Kidney (tissue), 14 donors: Measurements from ENCODE around the gene WBP1L. TPM values are rescaled to one million over a fixed set of nuclear protein-coding genes. Genes with fewer than 3 reads are reported as not detected.
"Not testable (repeated sequence)": the region's sequence is repeated elsewhere in the genome, so short reads cannot be mapped to it uniquely, and the experiment has no call there.

Source experiments
- DNase-seq, 5 donors: peaks; one replicate each; pipeline ENCODE4 v3.0.0-alpha.2; 2013 to 2020
- FAIRE-seq: peaks from 2 replicates; lab custom pipeline; 2012; peaks lifted over from hg19 to GRCh38; lab: Jason Lieb, UNC
- H3K27ac ChIP-seq, 2 donors: one replicate each; pipeline ENCODE4 v1.7.0; 2013; ENCODE audit warnings: low read depth in 2 of 2, low read length in 2 of 2, inconsistent platforms in 1 of 2
- H3K27me3 ChIP-seq: one replicate; pipeline ENCODE4 v1.7.1; 2013; ENCODE audit warnings: low read length, inconsistent platforms; ENCODE audit not compliant: control insufficient read depth, insufficient read depth
- H3K36me3 ChIP-seq, 3 donors: one replicate each; pipeline versions ENCODE4 v1.7.0 to v1.7.1; 2013; ENCODE audit warnings: low read length in 3 of 3, control low read depth in 1 of 3, inconsistent platforms in 1 of 3; ENCODE audit not compliant: insufficient read depth in 3 of 3, control insufficient read depth in 2 of 3
- H3K4me1 ChIP-seq, 3 donors: one replicate each; pipeline versions ENCODE4 v1.7.0 to v1.7.1; 2013; ENCODE audit warnings: low read length in 3 of 3, inconsistent platforms in 1 of 3, low read depth in 1 of 3; ENCODE audit not compliant: control insufficient read depth in 2 of 3, insufficient read depth in 2 of 3
- H3K4me3 ChIP-seq, 3 donors: one replicate each; pipeline versions ENCODE4 v1.7.0 to v1.8.1; 2013; ENCODE audit warnings: low read length in 3 of 3, control low read depth in 1 of 3, inconsistent platforms in 1 of 3
- H3K9ac ChIP-seq, 3 donors: one replicate each; pipeline versions ENCODE4 v1.7.0 to v1.7.1; 2013; ENCODE audit warnings: low read length in 3 of 3, control low read depth in 1 of 3, inconsistent platforms in 1 of 3
- H3K9me3 ChIP-seq, 3 donors: one replicate each; pipeline versions ENCODE4 v1.7.0 to v1.7.1; 2013; ENCODE audit warnings: low read length in 3 of 3, control low read depth in 1 of 3, inconsistent platforms in 1 of 3; ENCODE audit not compliant: control insufficient read depth in 2 of 3, insufficient read depth in 1 of 3
- intact Hi-C: fragments of 100-400 bp; cut with DNase I; formaldehyde crosslinking; loops from one replicate; pipeline ENCODE4 v1.11.1; 2022
- polyA plus RNA-seq: library from polyadenylated mRNA; stranded (reverse); fragments of 350-450 nt; fragmentation: Illumina TruSeq; extraction: RNeasy Lipid Tissue Mini Kit (QIAGEN cat#74804); gene quantifications from one replicate; pipeline ENCODE4 v1.2.3, GENCODE V29; 2014; ENCODE audit warnings: low read depth, low replicate concordance; ENCODE audit not compliant: insufficient read depth
- total RNA-seq: library from RNA; stranded (reverse); fragmentation: NEBNext Ultra II Directional; extraction: Animal tissue kit (Norgen Biotek cat#: 25700); gene quantifications from one replicate; pipeline ENCODE4 v1.2.1, GENCODE V29; 2021
- TF ChIP-seq, protein P1 (sequence below): IDR thresholded peaks from 3 replicates; pipeline ENCODE4 v1.5.1; 2012; ENCODE audit warnings: mild to moderate bottlenecking, moderate library complexity, borderline replicate concordance; ENCODE audit not compliant: insufficient read depth; ENCODE audit errors: extremely low read depth
- donor health status: control.
- donor health status: control.
- donor health status: control.
- donor health status: control.
- donor health status: control.
- donor health status: DM: yes; HTN: yes; CAD: no.
- donor health status: Normal renal cell carcinoma (clear cell type).

The WBP1L gene
- total and polyA plus RNA-seq, 2 donors from 2014 or later = 27.8 to 55.7 TPM

DNA sequence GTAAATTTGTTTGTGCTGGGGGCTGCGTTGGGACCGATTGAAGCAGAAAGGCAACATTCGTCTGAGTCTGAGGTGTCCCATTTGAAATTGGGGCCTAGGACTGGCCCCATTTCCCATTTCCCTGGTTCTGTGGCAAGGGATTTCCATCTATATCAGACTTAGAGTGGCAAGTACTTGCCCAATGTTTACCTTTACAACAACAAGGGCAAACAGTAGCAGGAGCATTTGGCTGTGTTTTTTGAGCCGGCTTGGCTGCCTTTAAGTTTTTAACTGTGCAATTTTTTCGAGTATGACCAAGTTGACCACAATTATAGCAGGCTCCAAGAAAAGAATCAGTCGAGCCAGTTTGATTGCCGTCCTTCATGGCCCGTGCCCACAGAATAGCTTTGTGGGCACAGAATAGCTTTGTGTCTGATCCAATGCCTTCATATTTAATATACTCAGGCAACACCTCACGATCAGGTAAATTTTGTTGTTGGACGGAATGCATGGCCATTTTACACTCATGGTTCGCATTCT lies 98.1 kb downstream of the WBP1L start:
- H3K27me3 ChIP-seq = no peaks in the 10 kb centered on the region
- H3K4me1 ChIP-seq = peaks cover 0 to 4% (median 0%) of the 10 kb centered on the region in 3 donors
- no peaks in the 10 kb centered on the region for H3K36me3 ChIP-seq
- peaks cover 0 to 12% (median 4%) of the 10 kb centered on the region in 3 donors for H3K9me3 ChIP-seq
- H3K4me3 ChIP-seq = no peak overlapping the region
- FAIRE-seq (no peak), DNase-seq (no peak)
- TF ChIP-seq, protein P1, sequence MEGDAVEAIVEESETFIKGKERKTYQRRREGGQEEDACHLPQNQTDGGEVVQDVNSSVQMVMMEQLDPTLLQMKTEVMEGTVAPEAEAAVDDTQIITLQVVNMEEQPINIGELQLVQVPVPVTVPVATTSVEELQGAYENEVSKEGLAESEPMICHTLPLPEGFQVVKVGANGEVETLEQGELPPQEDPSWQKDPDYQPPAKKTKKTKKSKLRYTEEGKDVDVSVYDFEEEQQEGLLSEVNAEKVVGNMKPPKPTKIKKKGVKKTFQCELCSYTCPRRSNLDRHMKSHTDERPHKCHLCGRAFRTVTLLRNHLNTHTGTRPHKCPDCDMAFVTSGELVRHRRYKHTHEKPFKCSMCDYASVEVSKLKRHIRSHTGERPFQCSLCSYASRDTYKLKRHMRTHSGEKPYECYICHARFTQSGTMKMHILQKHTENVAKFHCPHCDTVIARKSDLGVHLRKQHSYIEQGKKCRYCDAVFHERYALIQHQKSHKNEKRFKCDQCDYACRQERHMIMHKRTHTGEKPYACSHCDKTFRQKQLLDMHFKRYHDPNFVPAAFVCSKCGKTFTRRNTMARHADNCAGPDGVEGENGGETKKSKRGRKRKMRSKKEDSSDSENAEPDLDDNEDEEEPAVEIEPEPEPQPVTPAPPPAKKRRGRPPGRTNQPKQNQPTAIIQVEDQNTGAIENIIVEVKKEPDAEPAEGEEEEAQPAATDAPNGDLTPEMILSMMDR = no peak
- no peak overlapping the region for H3K27ac ChIP-seq
- intact Hi-C loops = no loop called here
- no peak overlapping the region for H3K9ac ChIP-seq

DNA sequence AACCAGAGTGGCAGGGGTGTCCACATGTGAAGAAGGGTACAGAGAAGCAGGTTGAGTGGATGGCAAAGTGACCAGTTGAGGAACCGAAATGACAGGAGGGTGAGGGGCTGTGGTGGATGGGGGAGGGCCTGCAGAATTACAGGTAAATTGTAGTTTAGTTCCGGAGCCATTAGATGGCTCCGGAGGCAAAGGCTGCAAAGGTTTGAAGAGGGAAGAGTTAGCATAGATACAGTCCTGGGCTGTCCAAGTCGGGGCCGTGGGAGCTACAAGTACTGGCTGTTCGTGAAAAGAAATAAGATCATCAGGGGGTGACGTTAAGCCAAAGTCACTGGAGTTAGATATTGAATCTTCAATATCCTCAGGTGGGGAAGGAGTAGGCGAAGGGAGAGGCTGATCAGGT lies 99.4 kb downstream of the WBP1L start:
- H3K4me1 ChIP-seq, intact Hi-C loops, H3K27me3 ChIP-seq, H3K9ac ChIP-seq, FAIRE-seq, H3K4me3 ChIP-seq, H3K36me3 ChIP-seq, H3K27ac ChIP-seq, DNase-seq: not testable (repeated sequence)
- H3K9me3 ChIP-seq = peaks cover 0 to 12% (median 4%) of the 10 kb centered on the region in 3 donors

DNA sequence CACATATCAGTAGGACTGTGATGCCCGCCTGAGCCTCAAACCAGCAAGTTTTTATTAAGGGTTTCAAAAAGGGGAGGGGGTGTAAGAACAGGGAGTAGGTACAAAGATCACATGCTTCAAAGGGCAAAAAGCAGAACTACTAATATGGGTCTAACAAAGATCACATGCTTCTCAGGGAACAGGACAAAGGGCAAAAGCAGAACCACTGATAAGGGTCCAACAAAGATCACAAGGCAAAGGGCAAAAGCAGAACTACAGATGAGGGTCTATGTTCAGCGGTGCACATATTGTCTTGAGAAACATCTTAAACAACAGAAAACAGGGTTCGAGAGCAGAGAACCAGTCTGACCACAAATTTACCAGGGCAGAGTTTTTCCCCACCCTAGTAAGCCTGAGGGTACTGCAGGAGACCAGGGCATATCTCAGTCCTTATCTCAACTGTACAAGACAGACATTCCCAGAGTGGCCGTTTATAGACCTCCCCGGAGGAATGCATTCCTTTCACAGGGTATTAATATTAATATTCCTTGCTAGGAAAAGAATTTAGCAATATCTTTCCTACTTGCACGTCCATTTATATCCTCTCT lies 100.5 kb downstream of the WBP1L start:
- H3K36me3 ChIP-seq, DNase-seq, H3K4me3 ChIP-seq, H3K4me1 ChIP-seq, H3K9me3 ChIP-seq, H3K27me3 ChIP-seq, H3K9ac ChIP-seq, H3K27ac ChIP-seq, intact Hi-C loops, FAIRE-seq: not testable (repeated sequence)

DNA sequence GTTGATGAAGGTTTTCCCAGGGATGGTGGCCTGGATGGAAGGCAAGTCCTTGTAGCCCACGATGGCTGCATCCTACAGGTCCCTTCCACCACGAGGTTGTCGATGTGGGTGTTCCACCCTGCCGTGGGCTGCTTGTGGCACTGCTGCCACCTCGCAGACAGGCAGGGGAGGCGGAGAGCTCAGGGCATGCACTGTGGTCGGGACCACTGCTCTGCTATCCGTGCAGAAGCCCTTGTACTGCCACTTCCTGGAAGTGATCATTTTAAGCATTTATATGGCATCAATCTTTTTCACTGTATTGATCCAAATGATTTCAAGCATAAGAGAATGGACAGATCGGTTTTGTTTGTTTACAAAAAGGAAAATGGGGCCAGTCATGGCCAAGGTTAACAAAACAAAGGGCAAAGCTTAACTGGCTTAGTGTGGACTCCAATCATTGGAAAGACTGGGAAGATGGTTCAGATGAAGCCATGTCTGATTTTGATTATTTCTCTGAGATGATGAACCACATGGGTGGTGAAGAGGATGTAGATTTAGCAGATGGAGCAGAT lies 101.7 kb downstream of the WBP1L start:
- Histone ChIP-seq H3K9me3 (peaks cover 0 to 7% (median 0%) of the 10 kb centered on the region in 3 donors), H3K4me1 (no peaks in the 10 kb centered on the region), H3K36me3 (no peaks in the 10 kb centered on the region), H3K9ac (no peak overlapping the region), H3K4me3 (no peak overlapping the region), H3K27ac (no peak overlapping the region), H3K27me3 (no peaks in the 10 kb centered on the region)
- no peak for DNase-seq
- TF ChIP-seq, protein P1 = no peak
- FAIRE-seq = no peak
- intact Hi-C loops = no loop called here
